SKM-1 treated with dmso at 0.1 percent for 144 hours (cell line): ENCODE measurements around the gene NOL4L.
"Not testable (repeated sequence)": the region's sequence is repeated elsewhere in the genome, so short reads cannot be mapped to it uniquely, and the experiment has no call there.

Experiments used
- DNase-seq: peaks from one replicate; lab custom pipeline; 2025; ENCODE audit not compliant: unreplicated experiment; lab: John Stamatoyannopoulos, UW

NOL4L gene

GRCh38 chr20:32597714-32598113, 12.6 kb upstream of the NOL4L start:
- no peak for DNase-seq

GRCh38 chr20:32596681-32597252, 11.6 kb upstream of the NOL4L start:
- no peak for DNase-seq

- DNase-seq: no peak
Observed at GRCh38 chr20:32595143-32595542, 10.0 kb upstream of the NOL4L start.

GRCh38 chr20:32594669-32595068, 9.5 kb upstream of the NOL4L start:
- not testable (repeated sequence) for DNase-seq

GRCh38 chr20:32594204-32594603, 9.1 kb upstream of the NOL4L start:
- DNase-seq: no peak

GRCh38 chr20:32592616-32593015, 7.5 kb upstream of the NOL4L start:
- not testable (repeated sequence) for DNase-seq

GRCh38 chr20:32592022-32592421, 6.9 kb upstream of the NOL4L start:
- no peak for DNase-seq

- DNase-seq: no peak
Observed at GRCh38 chr20:32589769-32590168, 4.6 kb upstream of the NOL4L start.

- no peak for DNase-seq
Observed at GRCh38 chr20:32589256-32589655, 4.1 kb upstream of the NOL4L start.

GRCh38 chr20:32588040-32588439, 2.9 kb upstream of the NOL4L start:
- no peak for DNase-seq

GRCh38 chr20:32586291-32586690, 1.2 kb upstream of the NOL4L start:
- DNase-seq: no peak

GRCh38 chr20:32585586-32586127, 524 bp upstream of the NOL4L start:
- no peak for DNase-seq

- no peak for DNase-seq
Observed at GRCh38 chr20:32583581-32584070, 1.5 kb downstream of the NOL4L start.

GRCh38 chr20:32582659-32583580, 2.2 kb downstream of the NOL4L start:
- DNase-seq: peak; percentile 7

- no peak for DNase-seq
Observed at GRCh38 chr20:32581839-32582658, 3.1 kb downstream of the NOL4L start.

GRCh38 chr20:32580970-32581838, 3.9 kb downstream of the NOL4L start:
- peak; percentile 67 for DNase-seq

- no peak for DNase-seq
Observed at GRCh38 chr20:32580219-32580969, 4.7 kb downstream of the NOL4L start.

- DNase-seq: no peak
Observed at GRCh38 chr20:32578840-32579390, 6.2 kb downstream of the NOL4L start.

- not testable (repeated sequence) for DNase-seq
Observed at GRCh38 chr20:32578062-32578461, 7.1 kb downstream of the NOL4L start.
